ENCODE data around the gene LCAT. TPM values are rescaled to one million over a fixed set of nuclear protein-coding genes. Genes with fewer than 3 reads are reported as not detected.

LCAT gene
- total and polyA plus RNA-seq, 2 experiments from 2014 or later = 13.7 to 18.9 TPM

GRCh38 chr16:67951485-67951884 lies 7.6 kb upstream of the LCAT start:
- Histone ChIP-seq H3F3A (replicated peaks; ENCODE audit: low read depth) (no peaks in the 10 kb centered on the region), H4K20me1 (replicated peaks; ENCODE audit: insufficient read depth) (no peaks in the 10 kb centered on the region), H2AFZ (no peak overlapping the region), H3K4me2 (no peak overlapping the region), H3K4me3 (no peak overlapping the region), H3K36me3 (ENCODE audit: insufficient read depth) (peaks cover 13% of the 10 kb centered on the region; the same call in 1 of the 2 replicates), H3K27me3 (ENCODE audit: insufficient read depth) (no peaks in the 10 kb centered on the region), H3K4me1 (ENCODE audit: insufficient read depth) (no peaks in the 10 kb centered on the region), H3K79me2 (replicated peaks; ENCODE audit: insufficient read depth) (no peaks in the 10 kb centered on the region), H3K27ac (ENCODE audit: low read depth) (no peak overlapping the region), H3K9me2 (ENCODE audit: insufficient read depth) (no peaks in the 10 kb centered on the region)
- ATAC-seq = no peak
- Mint-ChIP-seq H3K9me3 (no peaks in the 10 kb centered on the region), H3K4me3 (no peak overlapping the region), H3K4me1 (no peaks in the 10 kb centered on the region), H3K36me3 (ENCODE audit: low read depth) (peaks cover 37% of the 10 kb centered on the region), H3K27ac (no peak overlapping the region), H3K27me3 (ENCODE audit: insufficient read depth, low read depth, poor library complexity) (peaks cover 4% of the 10 kb centered on the region)
- TF ChIP-seq ZNF114 (CRISPR knock-in tag; IDR thresholded peaks at IDR 0.05) (no peak), CREB1 (CRISPR knock-in tag; IDR thresholded peaks at IDR 0.05; ENCODE audit: low read depth) (no peak), ZNF331 (CRISPR knock-in tag; IDR thresholded peaks at IDR 0.05; ENCODE audit: low read depth) (no peak), JUNB (IDR thresholded peaks at IDR 0.05; ENCODE audit: unreplicated experiment) (no peak)
- TF ChIP-seq, protein P1, sequence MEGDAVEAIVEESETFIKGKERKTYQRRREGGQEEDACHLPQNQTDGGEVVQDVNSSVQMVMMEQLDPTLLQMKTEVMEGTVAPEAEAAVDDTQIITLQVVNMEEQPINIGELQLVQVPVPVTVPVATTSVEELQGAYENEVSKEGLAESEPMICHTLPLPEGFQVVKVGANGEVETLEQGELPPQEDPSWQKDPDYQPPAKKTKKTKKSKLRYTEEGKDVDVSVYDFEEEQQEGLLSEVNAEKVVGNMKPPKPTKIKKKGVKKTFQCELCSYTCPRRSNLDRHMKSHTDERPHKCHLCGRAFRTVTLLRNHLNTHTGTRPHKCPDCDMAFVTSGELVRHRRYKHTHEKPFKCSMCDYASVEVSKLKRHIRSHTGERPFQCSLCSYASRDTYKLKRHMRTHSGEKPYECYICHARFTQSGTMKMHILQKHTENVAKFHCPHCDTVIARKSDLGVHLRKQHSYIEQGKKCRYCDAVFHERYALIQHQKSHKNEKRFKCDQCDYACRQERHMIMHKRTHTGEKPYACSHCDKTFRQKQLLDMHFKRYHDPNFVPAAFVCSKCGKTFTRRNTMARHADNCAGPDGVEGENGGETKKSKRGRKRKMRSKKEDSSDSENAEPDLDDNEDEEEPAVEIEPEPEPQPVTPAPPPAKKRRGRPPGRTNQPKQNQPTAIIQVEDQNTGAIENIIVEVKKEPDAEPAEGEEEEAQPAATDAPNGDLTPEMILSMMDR (conservative IDR thresholded peaks at IDR 0.05; ENCODE audit: low read depth in 2 of 2) = no peak
- DNase-seq (ENCODE audit: low spot score) = no peak

DNA sequence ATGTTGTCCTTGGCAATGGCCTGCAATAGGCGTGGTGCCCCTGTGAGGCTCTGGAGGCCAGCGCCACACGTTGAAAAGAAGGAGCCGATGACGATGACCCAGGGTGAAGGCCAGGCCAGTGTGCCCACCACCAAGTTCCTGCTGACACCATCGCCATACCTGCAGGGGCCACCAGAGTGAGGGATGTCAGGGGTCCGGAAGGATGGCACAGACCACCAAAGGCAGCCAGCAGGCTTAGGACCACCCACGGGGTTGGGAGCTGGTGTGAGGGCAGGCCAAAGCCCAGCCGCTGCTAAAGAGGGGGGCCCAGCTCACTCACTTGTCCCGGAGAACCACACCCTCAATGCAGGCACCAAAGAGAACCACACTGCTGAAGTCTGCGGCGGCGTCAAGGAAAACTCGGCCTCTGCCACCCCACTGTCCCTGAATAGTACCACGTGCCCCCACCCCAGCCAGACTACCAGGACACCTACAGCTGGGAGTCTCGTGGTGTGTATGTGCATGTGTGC lies 6.5 kb upstream of the LCAT start:
- H3K4me1 Mint-ChIP-seq = no peaks in the 10 kb centered on the region
- H3K9me3 Mint-ChIP-seq = no peaks in the 10 kb centered on the region
- H3K9me2 ChIP-seq (ENCODE audit: insufficient read depth) = no peaks in the 10 kb centered on the region
- DNase-seq (ENCODE audit: low spot score) (no peak), ATAC-seq (no peak)
- no peak overlapping the region for H3K27ac ChIP-seq (ENCODE audit: low read depth)
- no peak overlapping the region for H2AFZ ChIP-seq
- H3K4me3 Mint-ChIP-seq = no peak overlapping the region
- no peak overlapping the region for H3K27ac Mint-ChIP-seq
- no peaks in the 10 kb centered on the region for H3F3A ChIP-seq (replicated peaks; ENCODE audit: low read depth)
- H3K36me3 Mint-ChIP-seq (ENCODE audit: low read depth) = peaks cover 48% of the 10 kb centered on the region
- H3K27me3 Mint-ChIP-seq (ENCODE audit: insufficient read depth, low read depth, poor library complexity) = peaks cover 4% of the 10 kb centered on the region
- H3K4me3 ChIP-seq = no peak overlapping the region
- H3K27me3 ChIP-seq (ENCODE audit: insufficient read depth) = no peaks in the 10 kb centered on the region
- H3K36me3 ChIP-seq (ENCODE audit: insufficient read depth) = peaks cover 13% of the 10 kb centered on the region; the same call in 1 of the 2 replicates
- no peaks in the 10 kb centered on the region for H3K79me2 ChIP-seq (replicated peaks; ENCODE audit: insufficient read depth)
- no peaks in the 10 kb centered on the region for H3K4me1 ChIP-seq (ENCODE audit: insufficient read depth)
- no peaks in the 10 kb centered on the region for H4K20me1 ChIP-seq (replicated peaks; ENCODE audit: insufficient read depth)
- no peak overlapping the region for H3K4me2 ChIP-seq
- no peak for TF ChIP-seq CREB1 (CRISPR knock-in tag; IDR thresholded peaks at IDR 0.05; ENCODE audit: low read depth)
- TF ChIP-seq, protein P2, sequence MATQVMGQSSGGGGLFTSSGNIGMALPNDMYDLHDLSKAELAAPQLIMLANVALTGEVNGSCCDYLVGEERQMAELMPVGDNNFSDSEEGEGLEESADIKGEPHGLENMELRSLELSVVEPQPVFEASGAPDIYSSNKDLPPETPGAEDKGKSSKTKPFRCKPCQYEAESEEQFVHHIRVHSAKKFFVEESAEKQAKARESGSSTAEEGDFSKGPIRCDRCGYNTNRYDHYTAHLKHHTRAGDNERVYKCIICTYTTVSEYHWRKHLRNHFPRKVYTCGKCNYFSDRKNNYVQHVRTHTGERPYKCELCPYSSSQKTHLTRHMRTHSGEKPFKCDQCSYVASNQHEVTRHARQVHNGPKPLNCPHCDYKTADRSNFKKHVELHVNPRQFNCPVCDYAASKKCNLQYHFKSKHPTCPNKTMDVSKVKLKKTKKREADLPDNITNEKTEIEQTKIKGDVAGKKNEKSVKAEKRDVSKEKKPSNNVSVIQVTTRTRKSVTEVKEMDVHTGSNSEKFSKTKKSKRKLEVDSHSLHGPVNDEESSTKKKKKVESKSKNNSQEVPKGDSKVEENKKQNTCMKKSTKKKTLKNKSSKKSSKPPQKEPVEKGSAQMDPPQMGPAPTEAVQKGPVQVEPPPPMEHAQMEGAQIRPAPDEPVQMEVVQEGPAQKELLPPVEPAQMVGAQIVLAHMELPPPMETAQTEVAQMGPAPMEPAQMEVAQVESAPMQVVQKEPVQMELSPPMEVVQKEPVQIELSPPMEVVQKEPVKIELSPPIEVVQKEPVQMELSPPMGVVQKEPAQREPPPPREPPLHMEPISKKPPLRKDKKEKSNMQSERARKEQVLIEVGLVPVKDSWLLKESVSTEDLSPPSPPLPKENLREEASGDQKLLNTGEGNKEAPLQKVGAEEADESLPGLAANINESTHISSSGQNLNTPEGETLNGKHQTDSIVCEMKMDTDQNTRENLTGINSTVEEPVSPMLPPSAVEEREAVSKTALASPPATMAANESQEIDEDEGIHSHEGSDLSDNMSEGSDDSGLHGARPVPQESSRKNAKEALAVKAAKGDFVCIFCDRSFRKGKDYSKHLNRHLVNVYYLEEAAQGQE (IDR thresholded peaks at IDR 0.05; ENCODE audit: unreplicated experiment) = no peak
- TF ChIP-seq EZH2 (IDR thresholded peaks at IDR 0.05; ENCODE audit: low read depth, unreplicated experiment) = no peak
- no peak for TF ChIP-seq ZNF331 (CRISPR knock-in tag; IDR thresholded peaks at IDR 0.05; ENCODE audit: low read depth)
- no peak for TF ChIP-seq POLR2AphosphoS5 (IDR thresholded peaks at IDR 0.05; ENCODE audit: low read depth)
- TF ChIP-seq JUNB (IDR thresholded peaks at IDR 0.05; ENCODE audit: unreplicated experiment) = no peak
- TF ChIP-seq NANOG (IDR thresholded peaks at IDR 0.05; ENCODE audit: borderline replicate concordance) = no peak
- TF ChIP-seq STAT1 (IDR thresholded peaks at IDR 0.05; ENCODE audit: unreplicated experiment) = no peak
- TF ChIP-seq, protein P3, sequence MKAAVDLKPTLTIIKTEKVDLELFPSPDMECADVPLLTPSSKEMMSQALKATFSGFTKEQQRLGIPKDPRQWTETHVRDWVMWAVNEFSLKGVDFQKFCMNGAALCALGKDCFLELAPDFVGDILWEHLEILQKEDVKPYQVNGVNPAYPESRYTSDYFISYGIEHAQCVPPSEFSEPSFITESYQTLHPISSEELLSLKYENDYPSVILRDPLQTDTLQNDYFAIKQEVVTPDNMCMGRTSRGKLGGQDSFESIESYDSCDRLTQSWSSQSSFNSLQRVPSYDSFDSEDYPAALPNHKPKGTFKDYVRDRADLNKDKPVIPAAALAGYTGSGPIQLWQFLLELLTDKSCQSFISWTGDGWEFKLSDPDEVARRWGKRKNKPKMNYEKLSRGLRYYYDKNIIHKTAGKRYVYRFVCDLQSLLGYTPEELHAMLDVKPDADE (IDR thresholded peaks at IDR 0.05) = no peak
- no peak for TF ChIP-seq ZNF114 (CRISPR knock-in tag; IDR thresholded peaks at IDR 0.05)

All from GM23338 (cell line).